ENCODE measurements around the gene CACNA1I. TPM values are rescaled to one million over a fixed set of nuclear protein-coding genes. Genes with fewer than 3 reads are reported as not detected.

The CACNA1I gene
- total and polyA plus RNA-seq, 2 experiments from 2014 or later, result 0.42 to 2.4 TPM

DNA sequence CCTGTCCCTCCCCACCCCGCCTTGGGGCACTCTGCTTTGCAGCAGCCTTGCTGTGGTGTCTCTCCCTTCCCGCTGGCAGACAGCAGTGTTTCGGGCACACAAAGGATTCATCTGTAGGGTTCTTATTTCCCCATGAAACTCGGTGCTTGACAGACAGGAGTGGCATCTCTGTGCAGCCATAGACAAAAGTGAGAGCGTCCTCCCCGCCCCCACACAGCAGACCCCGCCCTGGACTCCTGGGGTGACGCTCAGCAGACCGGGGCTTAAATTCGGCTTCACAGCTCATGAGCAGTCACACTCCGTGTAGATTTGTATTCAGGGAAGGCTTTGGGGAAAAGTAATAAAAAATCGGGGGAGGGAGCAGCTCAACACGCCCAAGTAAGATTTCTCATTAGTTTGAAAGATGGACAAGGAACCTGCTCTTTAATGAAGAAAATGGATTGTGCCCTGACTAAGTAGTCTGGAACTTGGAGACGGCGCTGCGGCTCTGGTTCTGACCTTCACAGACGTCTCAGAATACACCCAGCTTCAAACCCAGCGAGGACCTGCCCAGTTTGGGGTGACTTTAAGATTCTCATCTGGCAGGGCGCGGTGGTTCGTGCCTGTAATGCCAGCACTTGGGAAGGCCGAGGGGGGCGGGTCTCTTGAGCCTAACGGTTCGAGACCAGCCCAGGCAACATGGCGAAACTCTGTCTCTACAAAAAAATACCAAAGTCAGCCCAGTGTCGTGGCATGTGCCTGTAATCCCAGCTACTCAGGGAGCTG is 136.0 kb downstream of the CACNA1I start:
- Histone ChIP-seq H3K4me3 (no peak overlapping the region), H3K4me2 (no peak overlapping the region), H2AFZ (peak overlapping the region; percentile 81), H3K36me3 (ENCODE audit: insufficient read depth) (no peaks in the 10 kb centered on the region), H3K9me2 (ENCODE audit: insufficient read depth) (no peaks in the 10 kb centered on the region), H3F3A (replicated peaks; ENCODE audit: low read depth) (no peaks in the 10 kb centered on the region), H3K27ac (ENCODE audit: low read depth) (no peak overlapping the region), H3K27me3 (ENCODE audit: insufficient read depth) (no peaks in the 10 kb centered on the region), H3K79me2 (replicated peaks; ENCODE audit: insufficient read depth) (no peaks in the 10 kb centered on the region), H3K4me1 (ENCODE audit: insufficient read depth) (no peaks in the 10 kb centered on the region), H4K20me1 (replicated peaks; ENCODE audit: insufficient read depth) (no peaks in the 10 kb centered on the region)
- H3K27ac Mint-ChIP-seq, result no peak overlapping the region
- TF ChIP-seq EZH2phosphoT487 (IDR thresholded peaks at IDR 0.05; ENCODE audit: unreplicated experiment), result no peak
- TF ChIP-seq, protein P1, sequence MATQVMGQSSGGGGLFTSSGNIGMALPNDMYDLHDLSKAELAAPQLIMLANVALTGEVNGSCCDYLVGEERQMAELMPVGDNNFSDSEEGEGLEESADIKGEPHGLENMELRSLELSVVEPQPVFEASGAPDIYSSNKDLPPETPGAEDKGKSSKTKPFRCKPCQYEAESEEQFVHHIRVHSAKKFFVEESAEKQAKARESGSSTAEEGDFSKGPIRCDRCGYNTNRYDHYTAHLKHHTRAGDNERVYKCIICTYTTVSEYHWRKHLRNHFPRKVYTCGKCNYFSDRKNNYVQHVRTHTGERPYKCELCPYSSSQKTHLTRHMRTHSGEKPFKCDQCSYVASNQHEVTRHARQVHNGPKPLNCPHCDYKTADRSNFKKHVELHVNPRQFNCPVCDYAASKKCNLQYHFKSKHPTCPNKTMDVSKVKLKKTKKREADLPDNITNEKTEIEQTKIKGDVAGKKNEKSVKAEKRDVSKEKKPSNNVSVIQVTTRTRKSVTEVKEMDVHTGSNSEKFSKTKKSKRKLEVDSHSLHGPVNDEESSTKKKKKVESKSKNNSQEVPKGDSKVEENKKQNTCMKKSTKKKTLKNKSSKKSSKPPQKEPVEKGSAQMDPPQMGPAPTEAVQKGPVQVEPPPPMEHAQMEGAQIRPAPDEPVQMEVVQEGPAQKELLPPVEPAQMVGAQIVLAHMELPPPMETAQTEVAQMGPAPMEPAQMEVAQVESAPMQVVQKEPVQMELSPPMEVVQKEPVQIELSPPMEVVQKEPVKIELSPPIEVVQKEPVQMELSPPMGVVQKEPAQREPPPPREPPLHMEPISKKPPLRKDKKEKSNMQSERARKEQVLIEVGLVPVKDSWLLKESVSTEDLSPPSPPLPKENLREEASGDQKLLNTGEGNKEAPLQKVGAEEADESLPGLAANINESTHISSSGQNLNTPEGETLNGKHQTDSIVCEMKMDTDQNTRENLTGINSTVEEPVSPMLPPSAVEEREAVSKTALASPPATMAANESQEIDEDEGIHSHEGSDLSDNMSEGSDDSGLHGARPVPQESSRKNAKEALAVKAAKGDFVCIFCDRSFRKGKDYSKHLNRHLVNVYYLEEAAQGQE (IDR thresholded peaks at IDR 0.05; ENCODE audit: unreplicated experiment), result no peak
- no peak for TF ChIP-seq EZH2 (IDR thresholded peaks at IDR 0.05; ENCODE audit: low read depth, unreplicated experiment)
- TF ChIP-seq NANOG (IDR thresholded peaks at IDR 0.05; ENCODE audit: borderline replicate concordance), result no peak
- no peak for TF ChIP-seq CREB1 (CRISPR knock-in tag; IDR thresholded peaks at IDR 0.05; ENCODE audit: low read depth)
- TF ChIP-seq, protein P2, sequence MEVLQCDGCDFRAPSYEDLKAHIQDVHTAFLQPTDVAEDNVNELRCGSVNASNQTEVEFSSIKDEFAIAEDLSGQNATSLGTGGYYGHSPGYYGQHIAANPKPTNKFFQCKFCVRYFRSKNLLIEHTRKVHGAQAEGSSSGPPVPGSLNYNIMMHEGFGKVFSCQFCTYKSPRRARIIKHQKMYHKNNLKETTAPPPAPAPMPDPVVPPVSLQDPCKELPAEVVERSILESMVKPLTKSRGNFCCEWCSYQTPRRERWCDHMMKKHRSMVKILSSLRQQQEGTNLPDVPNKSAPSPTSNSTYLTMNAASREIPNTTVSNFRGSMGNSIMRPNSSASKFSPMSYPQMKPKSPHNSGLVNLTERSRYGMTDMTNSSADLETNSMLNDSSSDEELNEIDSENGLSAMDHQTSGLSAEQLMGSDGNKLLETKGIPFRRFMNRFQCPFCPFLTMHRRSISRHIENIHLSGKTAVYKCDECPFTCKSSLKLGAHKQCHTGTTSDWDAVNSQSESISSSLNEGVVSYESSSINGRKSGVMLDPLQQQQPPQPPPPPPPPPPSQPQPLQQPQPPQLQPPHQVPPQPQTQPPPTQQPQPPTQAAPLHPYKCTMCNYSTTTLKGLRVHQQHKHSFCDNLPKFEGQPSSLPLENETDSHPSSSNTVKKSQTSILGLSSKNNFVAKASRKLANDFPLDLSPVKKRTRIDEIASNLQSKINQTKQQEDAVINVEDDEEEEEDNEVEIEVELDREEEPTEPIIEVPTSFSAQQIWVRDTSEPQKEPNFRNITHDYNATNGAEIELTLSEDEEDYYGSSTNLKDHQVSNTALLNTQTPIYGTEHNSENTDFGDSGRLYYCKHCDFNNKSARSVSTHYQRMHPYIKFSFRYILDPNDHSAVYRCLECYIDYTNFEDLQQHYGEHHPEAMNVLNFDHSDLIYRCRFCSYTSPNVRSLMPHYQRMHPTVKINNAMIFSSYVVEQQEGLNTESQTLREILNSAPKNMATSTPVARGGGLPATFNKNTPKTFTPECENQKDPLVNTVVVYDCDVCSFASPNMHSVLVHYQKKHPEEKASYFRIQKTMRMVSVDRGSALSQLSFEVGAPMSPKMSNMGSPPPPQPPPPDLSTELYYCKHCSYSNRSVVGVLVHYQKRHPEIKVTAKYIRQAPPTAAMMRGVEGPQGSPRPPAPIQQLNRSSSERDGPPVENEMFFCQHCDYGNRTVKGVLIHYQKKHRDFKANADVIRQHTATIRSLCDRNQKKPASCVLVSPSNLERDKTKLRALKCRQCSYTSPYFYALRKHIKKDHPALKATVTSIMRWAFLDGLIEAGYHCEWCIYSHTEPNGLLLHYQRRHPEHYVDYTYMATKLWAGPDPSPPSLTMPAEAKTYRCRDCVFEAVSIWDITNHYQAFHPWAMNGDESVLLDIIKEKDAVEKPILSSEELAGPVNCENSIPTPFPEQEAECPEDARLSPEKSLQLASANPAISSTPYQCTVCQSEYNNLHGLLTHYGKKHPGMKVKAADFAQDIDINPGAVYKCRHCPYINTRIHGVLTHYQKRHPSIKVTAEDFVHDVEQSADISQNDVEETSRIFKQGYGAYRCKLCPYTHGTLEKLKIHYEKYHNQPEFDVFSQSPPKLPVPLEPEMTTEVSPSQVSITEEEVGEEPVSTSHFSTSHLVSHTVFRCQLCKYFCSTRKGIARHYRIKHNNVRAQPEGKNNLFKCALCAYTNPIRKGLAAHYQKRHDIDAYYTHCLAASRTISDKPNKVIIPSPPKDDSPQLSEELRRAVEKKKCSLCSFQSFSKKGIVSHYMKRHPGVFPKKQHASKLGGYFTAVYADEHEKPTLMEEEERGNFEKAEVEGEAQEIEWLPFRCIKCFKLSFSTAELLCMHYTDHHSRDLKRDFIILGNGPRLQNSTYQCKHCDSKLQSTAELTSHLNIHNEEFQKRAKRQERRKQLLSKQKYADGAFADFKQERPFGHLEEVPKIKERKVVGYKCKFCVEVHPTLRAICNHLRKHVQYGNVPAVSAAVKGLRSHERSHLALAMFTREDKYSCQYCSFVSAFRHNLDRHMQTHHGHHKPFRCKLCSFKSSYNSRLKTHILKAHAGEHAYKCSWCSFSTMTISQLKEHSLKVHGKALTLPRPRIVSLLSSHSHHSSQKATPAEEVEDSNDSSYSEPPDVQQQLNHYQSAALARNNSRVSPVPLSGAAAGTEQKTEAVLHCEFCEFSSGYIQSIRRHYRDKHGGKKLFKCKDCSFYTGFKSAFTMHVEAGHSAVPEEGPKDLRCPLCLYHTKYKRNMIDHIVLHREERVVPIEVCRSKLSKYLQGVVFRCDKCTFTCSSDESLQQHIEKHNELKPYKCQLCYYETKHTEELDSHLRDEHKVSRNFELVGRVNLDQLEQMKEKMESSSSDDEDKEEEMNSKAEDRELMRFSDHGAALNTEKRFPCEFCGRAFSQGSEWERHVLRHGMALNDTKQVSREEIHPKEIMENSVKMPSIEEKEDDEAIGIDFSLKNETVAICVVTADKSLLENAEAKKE (CRISPR knock-in tag; IDR thresholded peaks at IDR 0.05), result no peak
- TF ChIP-seq ZNF331 (CRISPR knock-in tag; IDR thresholded peaks at IDR 0.05; ENCODE audit: low read depth), result no peak
- TF ChIP-seq STAT1 (IDR thresholded peaks at IDR 0.05; ENCODE audit: unreplicated experiment), result no peak
- H3K27me3 Mint-ChIP-seq (ENCODE audit: insufficient read depth, low read depth, poor library complexity), result peaks cover 5% of the 10 kb centered on the region
- peak; percentile 37 for DNase-seq (ENCODE audit: low spot score)
- H3K9me3 Mint-ChIP-seq, result no peaks in the 10 kb centered on the region
- no peak overlapping the region for H3K4me3 Mint-ChIP-seq
- peak; percentile 69 for ATAC-seq
- peaks cover 12% of the 10 kb centered on the region; the same call in 2 of the 3 replicates for H3K4me1 Mint-ChIP-seq
- no peaks in the 10 kb centered on the region for H3K36me3 Mint-ChIP-seq (ENCODE audit: low read depth)

Measured in GM23338 (cell line).